ENCODE data around the gene PRR5L.

The PRR5L gene, protein sequence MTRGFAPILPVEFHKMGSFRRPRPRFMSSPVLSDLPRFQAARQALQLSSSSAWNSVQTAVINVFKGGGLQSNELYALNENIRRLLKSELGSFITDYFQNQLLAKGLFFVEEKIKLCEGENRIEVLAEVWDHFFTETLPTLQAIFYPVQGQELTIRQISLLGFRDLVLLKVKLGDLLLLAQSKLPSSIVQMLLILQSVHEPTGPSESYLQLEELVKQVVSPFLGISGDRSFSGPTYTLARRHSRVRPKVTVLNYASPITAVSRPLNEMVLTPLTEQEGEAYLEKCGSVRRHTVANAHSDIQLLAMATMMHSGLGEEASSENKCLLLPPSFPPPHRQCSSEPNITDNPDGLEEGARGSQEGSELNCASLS

DNA sequence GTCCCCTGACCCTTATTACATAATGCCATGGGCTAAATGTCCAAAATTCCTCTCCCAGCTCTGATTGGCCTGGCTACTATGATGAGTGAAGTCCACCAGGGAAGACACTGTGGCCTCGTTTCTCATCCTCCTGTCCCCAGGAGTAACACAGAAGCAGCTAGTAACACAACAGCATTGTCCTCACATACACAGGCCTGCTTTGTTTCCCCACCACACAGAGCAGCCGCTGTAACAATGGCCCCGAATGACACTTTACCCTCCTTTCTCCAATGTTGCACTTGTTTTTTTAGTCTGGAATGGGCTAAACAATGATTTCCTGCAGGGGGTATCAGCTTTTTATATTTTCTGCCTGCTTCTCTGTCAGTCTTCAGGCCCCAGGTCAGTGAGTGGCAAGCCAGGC lies at the start of gene PRR5L:
Gene PRR5L, plus strand, starts transcription at position 363 of the 400 bp plus-strand sequence. CDS start 104,834 bp downstream, outside the sequence.
- no peak within 1 kb of the TSS for H3K4me3 ChIP-seq (ENCODE audit: low read depth, low read length)
- TF ChIP-seq, protein P1, sequence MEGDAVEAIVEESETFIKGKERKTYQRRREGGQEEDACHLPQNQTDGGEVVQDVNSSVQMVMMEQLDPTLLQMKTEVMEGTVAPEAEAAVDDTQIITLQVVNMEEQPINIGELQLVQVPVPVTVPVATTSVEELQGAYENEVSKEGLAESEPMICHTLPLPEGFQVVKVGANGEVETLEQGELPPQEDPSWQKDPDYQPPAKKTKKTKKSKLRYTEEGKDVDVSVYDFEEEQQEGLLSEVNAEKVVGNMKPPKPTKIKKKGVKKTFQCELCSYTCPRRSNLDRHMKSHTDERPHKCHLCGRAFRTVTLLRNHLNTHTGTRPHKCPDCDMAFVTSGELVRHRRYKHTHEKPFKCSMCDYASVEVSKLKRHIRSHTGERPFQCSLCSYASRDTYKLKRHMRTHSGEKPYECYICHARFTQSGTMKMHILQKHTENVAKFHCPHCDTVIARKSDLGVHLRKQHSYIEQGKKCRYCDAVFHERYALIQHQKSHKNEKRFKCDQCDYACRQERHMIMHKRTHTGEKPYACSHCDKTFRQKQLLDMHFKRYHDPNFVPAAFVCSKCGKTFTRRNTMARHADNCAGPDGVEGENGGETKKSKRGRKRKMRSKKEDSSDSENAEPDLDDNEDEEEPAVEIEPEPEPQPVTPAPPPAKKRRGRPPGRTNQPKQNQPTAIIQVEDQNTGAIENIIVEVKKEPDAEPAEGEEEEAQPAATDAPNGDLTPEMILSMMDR (IDR thresholded peaks at IDR 0.05; ENCODE audit: control insufficient read depth, extremely low read depth, insufficient read depth): no peak
- no peak for DNase-seq (ENCODE audit: low read depth)

DNA sequence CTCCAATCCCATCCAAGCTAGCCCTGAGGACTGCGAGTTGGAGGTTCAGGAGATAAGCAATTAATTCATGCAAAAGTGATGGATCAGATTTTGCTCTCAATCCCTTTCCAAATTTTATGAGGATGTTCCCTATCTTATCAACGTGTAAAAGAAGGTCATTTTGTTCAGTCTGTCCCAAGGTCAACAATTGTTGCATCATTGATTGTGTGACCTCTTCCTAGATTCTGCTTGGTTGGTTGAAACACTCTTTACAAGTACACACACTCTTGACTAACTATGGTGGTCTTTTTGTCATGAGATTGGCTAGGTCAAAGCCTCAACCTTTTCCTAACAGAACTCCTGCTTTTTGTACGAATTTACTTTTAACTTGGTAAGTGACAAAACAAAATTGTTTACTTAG lies 48.6 kb upstream of the PRR5L start:
- no peak for DNase-seq (ENCODE audit: low read depth)
- no peak overlapping the region for H3K4me3 ChIP-seq (ENCODE audit: low read depth, low read length)
- TF ChIP-seq, protein P1 (IDR thresholded peaks at IDR 0.05; ENCODE audit: control insufficient read depth, extremely low read depth, insufficient read depth): no peak

DNA sequence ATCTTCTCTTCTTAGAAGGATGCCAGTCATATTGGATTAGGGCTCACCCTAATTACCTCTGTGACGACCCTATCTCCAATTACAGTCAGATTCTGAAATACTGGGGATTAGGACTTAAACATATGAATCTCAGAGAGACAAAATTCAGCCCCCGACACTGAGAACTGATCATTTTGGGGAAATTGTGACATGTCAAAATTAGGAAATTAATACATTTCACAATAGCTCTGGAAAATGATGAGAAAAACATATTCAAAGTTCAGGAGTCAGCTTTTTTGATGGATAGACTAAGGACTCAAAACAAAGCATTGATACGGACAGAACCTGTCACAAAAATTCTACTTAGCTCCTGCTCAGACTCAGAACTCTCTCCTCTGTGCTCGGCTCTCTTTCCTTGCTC lies 47.7 kb upstream of the PRR5L start:
- TF ChIP-seq, protein P1 (IDR thresholded peaks at IDR 0.05; ENCODE audit: control insufficient read depth, extremely low read depth, insufficient read depth): no peak
- DNase-seq (ENCODE audit: low read depth): no peak
- H3K4me3 ChIP-seq (ENCODE audit: low read depth, low read length): no peak overlapping the region

DNA sequence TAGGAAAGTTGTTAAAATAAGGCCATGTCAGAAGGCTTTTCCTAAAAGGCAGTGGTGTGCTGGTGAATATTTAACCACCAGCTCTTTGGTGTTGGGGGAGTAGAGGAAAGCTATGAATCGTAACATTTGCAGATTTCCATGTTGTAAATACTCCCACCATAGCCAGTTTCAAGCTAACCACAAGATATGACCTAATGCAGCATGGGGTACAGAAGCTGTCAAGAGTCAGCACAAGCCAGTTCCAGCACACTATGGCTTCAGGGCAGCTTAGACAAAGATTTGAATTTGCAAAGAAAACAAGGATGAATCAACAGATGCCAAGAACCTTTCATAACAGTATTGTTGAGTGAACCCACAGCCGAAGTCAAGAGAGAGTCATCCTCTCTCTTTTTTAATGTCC lies 46.8 kb upstream of the PRR5L start:
- TF ChIP-seq, protein P1 (IDR thresholded peaks at IDR 0.05; ENCODE audit: control insufficient read depth, extremely low read depth, insufficient read depth): no peak
- no peak for DNase-seq (ENCODE audit: low read depth)

DNA sequence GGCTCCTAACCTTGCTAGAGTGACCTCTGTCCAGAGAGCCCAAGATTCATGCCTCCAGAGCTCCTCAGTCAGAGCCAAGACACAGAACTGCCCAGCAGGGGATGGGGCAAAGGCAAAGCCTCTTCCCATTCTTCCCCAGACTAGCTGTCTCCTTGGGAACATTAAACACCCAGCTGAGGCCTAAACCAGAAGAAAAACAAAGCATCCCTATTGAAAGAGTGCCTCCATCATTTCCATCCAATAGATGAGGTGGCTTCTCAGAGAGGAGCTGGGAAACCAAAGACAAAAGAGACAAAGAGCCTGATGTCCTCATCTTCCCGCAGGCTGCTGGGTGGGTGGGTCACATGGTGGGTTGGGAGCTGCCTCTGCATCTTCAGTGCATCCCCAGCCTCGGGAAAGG lies 44.3 kb upstream of the PRR5L start:
- TF ChIP-seq, protein P1 (IDR thresholded peaks at IDR 0.05; ENCODE audit: control insufficient read depth, extremely low read depth, insufficient read depth): no peak
- DNase-seq (ENCODE audit: low read depth): no peak

More for the DNA sequence above, 46.8 kb upstream of the PRR5L start:
- no peak overlapping the region for H3K4me3 ChIP-seq (ENCODE audit: low read depth, low read length)

DNA sequence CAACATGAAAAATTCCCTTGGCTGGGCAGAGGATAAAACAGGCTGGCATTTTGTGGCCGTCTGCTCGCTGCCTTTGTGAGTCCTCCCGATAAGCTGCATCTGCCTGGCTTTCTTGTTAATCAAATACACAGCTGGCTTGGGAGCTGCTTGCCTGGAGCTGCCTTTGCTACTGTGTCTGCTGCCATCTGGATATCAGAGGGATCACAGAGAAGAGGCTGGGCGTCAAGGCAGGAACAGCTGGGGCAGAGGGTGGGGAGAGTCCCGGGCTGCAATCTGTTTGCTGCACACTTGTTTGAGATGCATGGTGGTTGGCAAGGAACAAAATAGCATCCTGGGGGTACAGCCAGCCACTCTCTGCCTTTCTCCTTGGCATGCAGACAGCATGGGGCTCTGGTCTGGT lies 42.9 kb upstream of the PRR5L start:
- TF ChIP-seq, protein P1 (IDR thresholded peaks at IDR 0.05; ENCODE audit: control insufficient read depth, extremely low read depth, insufficient read depth): no peak
- no peak for DNase-seq (ENCODE audit: low read depth)
- no peak overlapping the region for H3K4me3 ChIP-seq (ENCODE audit: low read depth, low read length)

More for the DNA sequence above, 44.3 kb upstream of the PRR5L start:
- H3K4me3 ChIP-seq (ENCODE audit: low read depth, low read length): no peak overlapping the region

DNA sequence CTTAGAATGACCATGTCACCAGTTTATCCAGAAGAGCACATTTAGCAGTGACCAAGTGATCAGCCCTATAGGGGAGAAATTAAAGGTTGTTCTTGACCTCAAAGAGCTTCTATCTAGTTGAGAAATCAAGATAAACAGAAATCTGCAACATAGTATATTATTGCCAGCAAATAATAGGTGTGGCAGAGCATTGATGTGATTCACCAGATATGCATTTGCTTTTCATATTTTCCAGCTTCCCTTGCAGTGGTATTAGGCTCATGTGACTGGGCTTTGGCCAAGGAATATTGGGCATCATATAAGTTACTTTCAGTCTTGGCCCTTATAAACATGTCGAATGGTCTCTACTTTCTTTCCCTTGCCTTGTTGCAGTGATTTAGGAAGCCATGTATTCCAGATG lies 41.4 kb upstream of the PRR5L start:
- DNase-seq (ENCODE audit: low read depth): no peak
- no peak overlapping the region for H3K4me3 ChIP-seq (ENCODE audit: low read depth, low read length)
- TF ChIP-seq, protein P1 (IDR thresholded peaks at IDR 0.05; ENCODE audit: control insufficient read depth, extremely low read depth, insufficient read depth): no peak
